ENCODE results near the gene RNF152. TPM values are rescaled to one million over a fixed set of nuclear protein-coding genes. Genes with fewer than 3 reads are reported as not detected.

The RNF152 gene
- total RNA-seq, 2 experiments from 2014 or later = 0.10 to 0.42 TPM

DNA sequence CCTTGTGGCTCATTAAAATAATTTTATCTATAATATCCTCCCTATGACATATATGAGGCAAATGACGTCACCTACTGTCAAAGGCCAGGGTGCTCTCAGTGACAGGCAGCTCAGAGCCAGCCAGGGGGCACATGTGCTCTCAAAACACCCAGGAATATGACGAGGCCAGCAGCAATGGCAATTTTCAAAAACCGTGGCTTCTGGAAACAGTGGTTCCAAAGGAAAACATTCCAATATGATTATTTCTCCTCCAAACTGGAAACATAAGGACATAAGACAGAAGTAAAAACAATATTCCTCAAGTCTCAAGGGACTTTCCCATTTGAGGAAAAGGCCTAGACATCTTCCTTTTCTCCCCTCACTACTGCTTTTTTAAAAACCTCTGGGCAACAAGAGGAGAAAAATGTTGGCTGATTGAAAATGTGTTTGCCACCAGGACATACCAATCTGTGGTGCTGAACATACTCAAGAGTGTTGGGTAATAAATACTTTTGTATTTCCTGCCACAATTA lies 40.8 kb downstream of the RNF152 start:
- Mint-ChIP-seq H3K4me1 (no peaks in the 10 kb centered on the region), H3K36me3 (no peaks in the 10 kb centered on the region), H3K4me3 (no peak overlapping the region), H3K27ac (no peak overlapping the region), H3K9me3 (no peaks in the 10 kb centered on the region), H3K27me3 (peaks cover 12% of the 10 kb centered on the region)
- no peak for DNase-seq

DNA sequence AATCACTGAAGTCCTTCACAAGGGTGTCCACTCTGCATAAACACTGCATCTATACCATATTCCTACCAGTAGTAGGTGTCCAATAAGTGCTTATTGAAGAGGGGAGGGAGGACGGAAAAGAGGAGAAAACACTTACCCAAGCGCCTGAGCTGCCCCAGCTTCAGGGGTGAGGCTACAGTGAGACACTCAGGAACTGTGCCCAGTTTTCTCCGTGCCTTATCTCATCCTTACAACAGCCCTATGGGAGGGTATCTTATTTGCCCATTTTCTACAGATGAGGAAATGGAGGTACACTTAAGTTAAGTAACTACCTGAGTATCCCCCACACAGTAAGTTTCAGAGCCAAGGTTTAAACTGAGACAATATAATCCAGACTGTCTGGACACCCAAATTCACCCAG lies 41.5 kb downstream of the RNF152 start:
- Mint-ChIP-seq H3K4me1 (no peaks in the 10 kb centered on the region), H3K27me3 (peaks cover 16% of the 10 kb centered on the region), H3K9me3 (no peaks in the 10 kb centered on the region), H3K36me3 (no peaks in the 10 kb centered on the region), H3K4me3 (no peak overlapping the region), H3K27ac (no peak overlapping the region)
- no peak for DNase-seq

DNA sequence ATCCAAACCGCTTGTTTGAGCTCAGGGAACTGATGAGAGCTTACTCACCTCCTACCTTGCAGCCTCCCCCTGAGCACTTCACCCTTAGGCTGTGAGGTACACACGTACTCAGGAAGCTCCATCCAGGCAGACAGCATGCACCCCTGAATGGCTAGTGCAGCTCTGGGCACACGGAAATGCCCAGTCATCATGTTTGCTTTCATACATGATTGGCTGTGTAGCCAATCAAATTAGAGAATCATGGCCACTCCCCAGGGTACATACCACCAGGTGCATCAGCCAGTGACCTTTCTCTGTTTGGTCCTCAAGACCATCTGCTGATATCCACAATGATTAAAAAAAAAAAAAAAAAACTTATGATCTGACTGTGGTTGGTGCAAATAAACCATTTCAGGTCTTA lies 42.1 kb downstream of the RNF152 start:
- Mint-ChIP-seq H3K4me1 (no peaks in the 10 kb centered on the region), H3K27ac (no peak overlapping the region), H3K36me3 (no peaks in the 10 kb centered on the region), H3K27me3 (peaks cover 21% of the 10 kb centered on the region), H3K9me3 (no peaks in the 10 kb centered on the region), H3K4me3 (no peak overlapping the region)
- DNase-seq = no peak

DNA sequence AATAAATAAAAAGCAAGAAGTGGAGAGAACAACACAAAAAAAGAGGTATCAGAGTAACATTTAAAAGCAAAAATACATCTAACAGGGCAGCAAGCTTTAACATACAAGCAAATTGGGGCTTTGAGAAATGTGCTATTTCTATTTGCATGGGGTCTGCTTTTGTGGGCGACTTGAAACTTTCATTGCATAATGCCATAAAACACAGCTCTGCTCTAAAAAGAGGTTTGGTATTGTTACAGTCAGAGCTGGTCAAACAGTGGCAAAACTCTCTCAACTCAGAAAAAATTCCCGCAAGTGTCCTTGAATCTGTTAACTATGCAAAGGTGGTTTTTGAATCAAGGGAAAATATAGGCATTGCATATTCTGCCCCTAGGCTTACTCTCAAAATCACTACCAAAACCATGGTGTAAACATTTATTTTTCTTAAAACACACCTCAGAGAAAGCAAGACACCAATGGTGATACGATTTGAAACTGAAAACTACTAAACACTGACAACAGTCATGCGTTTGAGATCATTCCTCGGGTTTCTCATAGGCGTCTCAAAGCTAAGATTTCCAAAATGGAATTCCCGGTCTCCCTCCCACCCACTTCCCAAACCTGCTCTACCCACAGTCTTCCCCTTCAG lies 45.5 kb downstream of the RNF152 start:
- Mint-ChIP-seq H3K9me3 (no peaks in the 10 kb centered on the region), H3K4me3 (no peak overlapping the region), H3K4me1 (no peaks in the 10 kb centered on the region), H3K27ac (no peak overlapping the region), H3K27me3 (peaks cover 28% of the 10 kb centered on the region), H3K36me3 (no peaks in the 10 kb centered on the region)
- no peak for DNase-seq

DNA sequence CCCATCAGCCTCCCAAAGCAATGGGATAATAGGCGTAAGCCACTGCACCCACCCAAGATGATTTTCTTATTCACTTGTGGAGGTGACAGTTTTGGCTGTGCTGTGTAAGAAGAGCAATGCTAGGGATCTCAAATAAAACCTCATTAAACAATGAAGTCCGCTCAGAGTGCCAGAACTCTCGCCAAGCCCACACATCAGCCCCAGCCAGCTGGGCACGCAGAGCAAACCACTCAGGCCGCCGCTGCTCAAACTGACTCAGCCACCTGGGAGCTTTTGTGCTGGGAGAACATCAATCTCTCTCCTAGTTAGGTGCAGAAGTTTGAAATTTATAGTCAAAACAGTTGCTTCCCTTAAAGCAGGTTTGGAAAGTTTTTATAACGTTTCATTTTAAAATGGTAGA lies 47.6 kb downstream of the RNF152 start:
- no peaks in the 10 kb centered on the region for H3K4me1 Mint-ChIP-seq
- H3K4me3 Mint-ChIP-seq = no peak overlapping the region
- no peaks in the 10 kb centered on the region for H3K36me3 Mint-ChIP-seq
- peaks cover 28% of the 10 kb centered on the region for H3K27me3 Mint-ChIP-seq
- no peak overlapping the region for H3K27ac Mint-ChIP-seq
- DNase-seq = no peak
- no peaks in the 10 kb centered on the region for H3K9me3 Mint-ChIP-seq

DNA sequence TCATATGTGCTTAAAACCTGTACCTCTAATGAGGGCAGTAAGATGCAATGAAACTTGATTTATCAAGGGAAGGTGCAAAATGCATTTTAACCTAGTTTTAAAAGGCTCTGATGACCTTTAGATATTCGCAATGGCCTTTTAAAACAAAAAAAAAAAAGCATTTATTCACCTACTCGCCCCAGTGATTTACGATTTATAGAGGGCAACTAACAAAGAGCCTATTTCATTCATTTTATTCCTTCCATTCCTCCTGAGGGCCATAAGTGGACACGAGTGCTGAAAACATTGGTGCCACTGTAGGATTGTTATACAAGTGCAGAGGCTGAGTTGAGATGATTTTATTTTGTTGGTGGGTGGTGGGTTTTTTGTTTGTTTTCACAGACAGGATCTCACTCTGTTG lies 48.1 kb downstream of the RNF152 start:
- Mint-ChIP-seq H3K36me3 (no peaks in the 10 kb centered on the region), H3K27me3 (peaks cover 28% of the 10 kb centered on the region), H3K27ac (no peak overlapping the region), H3K4me1 (no peaks in the 10 kb centered on the region), H3K4me3 (no peak overlapping the region), H3K9me3 (no peaks in the 10 kb centered on the region)
- no peak for DNase-seq

DNA sequence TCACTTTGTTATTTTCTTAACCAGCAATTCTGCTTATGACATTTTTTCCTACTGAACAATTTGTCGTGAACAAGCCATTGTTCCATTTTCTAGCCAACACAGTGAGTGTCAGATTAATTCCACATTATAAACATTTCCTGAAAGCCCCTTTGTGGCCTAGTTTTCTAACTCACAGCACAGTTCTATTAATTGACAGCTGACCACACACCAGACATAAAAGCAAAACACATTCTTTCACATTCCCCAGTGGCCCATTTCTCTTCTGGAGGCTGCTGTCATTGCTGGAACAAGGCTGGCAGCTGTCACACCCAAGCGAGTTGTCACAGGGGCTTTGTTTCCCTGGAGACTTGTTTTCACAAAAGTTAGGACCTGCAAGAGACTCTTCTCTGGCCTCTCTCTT lies 50.7 kb downstream of the RNF152 start:
- no peaks in the 10 kb centered on the region for H3K36me3 Mint-ChIP-seq
- H3K4me1 Mint-ChIP-seq = no peaks in the 10 kb centered on the region
- no peak for DNase-seq
- no peak overlapping the region for H3K4me3 Mint-ChIP-seq
- peaks cover 15% of the 10 kb centered on the region for H3K27me3 Mint-ChIP-seq
- no peaks in the 10 kb centered on the region for H3K9me3 Mint-ChIP-seq
- H3K27ac Mint-ChIP-seq = no peak overlapping the region

DNA sequence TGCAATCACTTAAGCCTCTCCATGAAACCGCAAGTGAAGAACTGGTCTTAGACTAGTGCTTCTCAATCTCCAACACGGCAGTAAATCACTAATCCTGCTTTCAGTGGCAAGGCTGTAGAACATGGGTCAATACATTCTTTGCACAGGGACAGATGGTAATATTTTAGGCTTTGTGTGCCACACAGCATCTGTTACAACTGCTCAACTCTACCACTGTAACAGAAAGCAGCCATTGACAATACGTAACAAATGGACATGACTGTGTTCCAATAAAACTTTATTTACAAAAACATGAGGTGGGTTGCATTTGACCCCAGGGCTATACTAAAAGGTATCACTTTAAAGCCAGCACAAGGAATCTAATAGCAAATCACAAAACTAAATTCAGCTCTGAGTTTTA lies 51.1 kb downstream of the RNF152 start:
- Mint-ChIP-seq H3K27me3 (peaks cover 15% of the 10 kb centered on the region), H3K4me1 (no peaks in the 10 kb centered on the region), H3K36me3 (no peaks in the 10 kb centered on the region), H3K4me3 (no peak overlapping the region), H3K9me3 (no peaks in the 10 kb centered on the region), H3K27ac (no peak overlapping the region)
- no peak for DNase-seq

DNA sequence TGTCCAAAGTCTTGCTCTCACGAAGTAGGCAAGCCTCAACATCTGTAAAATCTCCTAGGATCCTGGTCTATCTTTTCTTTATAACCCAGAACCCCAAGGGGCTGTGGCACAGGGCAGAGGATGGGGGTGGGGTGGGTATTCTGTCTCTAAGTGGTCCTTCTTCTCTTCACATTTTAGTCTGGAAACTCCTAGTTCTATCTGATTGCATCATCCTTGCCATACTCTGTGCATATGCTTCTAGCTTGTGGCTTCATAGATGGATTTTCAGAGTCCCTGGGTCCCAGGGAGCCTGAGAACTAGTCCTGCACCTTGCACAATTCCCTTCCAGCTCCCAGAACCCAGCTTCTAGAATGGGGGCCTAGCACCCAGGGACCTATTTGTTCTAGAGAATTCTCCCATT lies 52.5 kb downstream of the RNF152 start:
- Mint-ChIP-seq H3K4me3 (no peak overlapping the region), H3K27me3 (peaks cover 6% of the 10 kb centered on the region), H3K9me3 (no peaks in the 10 kb centered on the region), H3K27ac (no peak overlapping the region), H3K36me3 (no peaks in the 10 kb centered on the region), H3K4me1 (no peaks in the 10 kb centered on the region)
- DNase-seq = no peak

DNA sequence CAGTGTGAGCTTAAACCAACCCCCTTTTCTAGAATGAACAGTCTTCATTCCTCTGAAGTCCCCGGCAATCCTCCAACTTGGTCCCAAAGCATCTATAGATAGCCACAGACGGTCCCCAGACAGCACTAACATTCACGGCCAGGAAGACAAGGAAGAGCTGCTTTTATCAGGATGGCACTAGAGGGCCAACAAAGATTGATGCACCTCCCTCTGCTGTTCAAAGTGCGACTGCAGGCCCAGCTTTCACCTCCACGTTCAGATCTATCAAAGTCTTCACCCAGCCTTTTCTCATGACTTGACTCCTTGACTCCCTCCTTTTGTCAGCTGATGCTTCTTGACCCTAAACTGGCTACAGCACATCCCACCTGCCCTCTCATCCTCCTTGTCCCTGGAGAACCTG lies 54.3 kb downstream of the RNF152 start:
- Mint-ChIP-seq H3K27me3 (peaks cover 5% of the 10 kb centered on the region), H3K9me3 (no peaks in the 10 kb centered on the region), H3K27ac (no peak overlapping the region), H3K36me3 (no peaks in the 10 kb centered on the region), H3K4me1 (peaks cover 7% of the 10 kb centered on the region), H3K4me3 (no peak overlapping the region)
- DNase-seq = no peak

DNA sequence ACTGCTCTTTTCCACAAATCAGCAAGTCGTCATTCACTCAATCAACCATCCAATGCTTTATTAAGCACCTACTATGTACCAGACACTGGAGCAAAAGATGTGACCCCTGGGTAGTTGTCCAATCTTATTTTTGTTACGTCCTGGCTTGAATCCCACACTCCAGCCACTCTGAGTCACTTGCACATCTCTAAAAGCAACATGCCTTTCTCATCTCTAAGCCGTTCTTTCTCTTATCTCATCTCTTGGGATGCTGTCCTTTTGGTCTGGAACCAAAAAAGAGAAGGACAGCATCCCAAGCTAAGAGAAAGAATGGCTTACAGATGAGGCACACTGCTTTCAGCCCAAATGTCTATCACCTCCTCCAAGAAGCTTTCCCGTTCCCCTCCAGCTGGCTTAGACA lies 58.8 kb downstream of the RNF152 start:
- H3K27ac Mint-ChIP-seq = no peak overlapping the region
- H3K9me3 Mint-ChIP-seq = no peaks in the 10 kb centered on the region
- H3K4me3 Mint-ChIP-seq = no peak overlapping the region
- peaks cover 15% of the 10 kb centered on the region for H3K27me3 Mint-ChIP-seq
- H3K36me3 Mint-ChIP-seq = no peaks in the 10 kb centered on the region
- H3K4me1 Mint-ChIP-seq = peaks cover 16% of the 10 kb centered on the region
- no peak for DNase-seq

DNA sequence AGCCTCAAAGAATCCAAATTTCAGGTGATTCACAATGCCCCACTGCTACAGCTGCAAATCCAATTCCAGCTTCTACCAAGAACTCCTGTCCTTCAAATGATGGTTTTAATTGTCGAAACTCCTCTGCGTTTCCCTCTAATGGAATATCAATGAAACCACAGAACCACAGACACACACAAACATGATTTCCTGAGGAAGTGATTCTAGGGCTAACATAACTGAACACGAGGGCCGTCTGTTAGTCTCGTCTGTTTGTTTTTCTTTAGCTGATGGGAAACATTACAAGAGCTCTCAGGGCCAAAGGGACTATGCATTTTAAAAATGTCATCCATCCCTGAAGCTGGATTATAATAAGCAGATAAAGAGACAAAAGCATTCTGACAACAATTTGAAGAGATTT lies 59.4 kb downstream of the RNF152 start:
- H3K27ac Mint-ChIP-seq = no peak overlapping the region
- peaks cover 16% of the 10 kb centered on the region for H3K4me1 Mint-ChIP-seq
- H3K9me3 Mint-ChIP-seq = no peaks in the 10 kb centered on the region
- no peak for DNase-seq
- H3K4me3 Mint-ChIP-seq = no peak overlapping the region
- no peaks in the 10 kb centered on the region for H3K36me3 Mint-ChIP-seq
- peaks cover 15% of the 10 kb centered on the region for H3K27me3 Mint-ChIP-seq

DNA sequence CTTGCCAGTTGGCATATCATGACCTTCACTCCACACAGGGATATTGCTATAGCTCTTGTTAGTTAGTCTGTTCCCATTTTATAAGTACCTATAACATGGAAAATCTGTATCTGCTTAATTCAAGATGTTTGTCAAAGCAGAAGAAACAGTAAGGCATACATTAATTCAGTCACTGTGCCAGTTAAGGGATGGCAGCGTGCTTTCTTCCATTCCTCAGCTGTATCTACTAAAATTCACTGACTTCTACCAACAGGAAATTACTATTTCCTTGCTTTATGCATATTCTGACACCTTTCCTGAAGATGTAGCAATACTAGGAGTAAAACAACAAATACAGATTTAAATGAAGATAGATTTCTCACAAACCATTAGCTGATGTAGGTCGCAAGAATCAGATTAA lies 59.9 kb downstream of the RNF152 start:
- peaks cover 16% of the 10 kb centered on the region for H3K4me1 Mint-ChIP-seq
- peaks cover 15% of the 10 kb centered on the region for H3K27me3 Mint-ChIP-seq
- no peaks in the 10 kb centered on the region for H3K9me3 Mint-ChIP-seq
- no peaks in the 10 kb centered on the region for H3K36me3 Mint-ChIP-seq
- no peak overlapping the region for H3K27ac Mint-ChIP-seq
- H3K4me3 Mint-ChIP-seq = no peak overlapping the region
- DNase-seq = no peak

DNA sequence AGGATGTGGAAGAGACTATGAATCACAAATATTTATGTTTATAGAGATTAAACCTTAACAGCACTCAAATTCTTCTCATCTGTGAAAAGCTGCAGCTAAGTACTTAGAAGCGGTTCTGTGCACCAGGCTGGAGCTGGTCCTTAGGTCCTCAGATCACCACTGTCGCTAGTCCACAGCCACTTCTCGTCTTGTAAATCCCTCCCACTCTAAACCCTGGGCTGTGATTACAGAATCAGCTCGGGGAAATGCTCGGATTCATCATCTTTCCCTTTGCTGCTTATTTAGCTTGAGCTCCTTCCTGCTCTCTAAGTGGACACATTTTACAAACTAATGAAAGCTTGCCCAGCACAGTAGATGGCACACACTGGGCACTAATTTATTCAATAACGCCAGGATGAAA lies 61.7 kb downstream of the RNF152 start:
- H3K9me3 Mint-ChIP-seq = no peaks in the 10 kb centered on the region
- peaks cover 15% of the 10 kb centered on the region for H3K27me3 Mint-ChIP-seq
- DNase-seq = no peak
- peaks cover 16% of the 10 kb centered on the region for H3K4me1 Mint-ChIP-seq
- no peak overlapping the region for H3K27ac Mint-ChIP-seq
- no peaks in the 10 kb centered on the region for H3K36me3 Mint-ChIP-seq
- H3K4me3 Mint-ChIP-seq = no peak overlapping the region

DNA sequence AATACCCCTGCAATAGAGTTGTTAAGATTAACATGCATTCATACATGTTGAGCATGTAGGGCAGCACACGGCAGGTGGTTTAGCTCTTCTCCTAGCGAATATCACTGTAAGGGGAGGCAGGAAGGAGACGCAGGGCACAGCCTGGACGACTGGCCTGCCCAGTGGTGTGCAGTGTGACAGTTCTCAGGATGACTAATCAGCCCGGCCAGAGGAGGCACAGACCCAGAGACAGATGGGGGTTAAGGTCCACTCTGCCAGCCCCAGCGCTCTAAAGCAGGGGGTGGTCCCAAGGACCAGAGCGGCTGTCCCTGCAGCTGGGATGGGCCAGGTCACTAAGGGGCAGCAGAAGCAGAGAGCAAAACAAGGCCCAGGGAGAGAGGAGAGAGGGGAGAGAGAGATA lies 63.7 kb downstream of the RNF152 start:
- Mint-ChIP-seq H3K27me3 (peaks cover 10% of the 10 kb centered on the region), H3K9me3 (no peaks in the 10 kb centered on the region), H3K4me3 (no peak overlapping the region), H3K27ac (no peak overlapping the region), H3K36me3 (no peaks in the 10 kb centered on the region), H3K4me1 (peaks cover 14% of the 10 kb centered on the region)
- DNase-seq = no peak

DNA sequence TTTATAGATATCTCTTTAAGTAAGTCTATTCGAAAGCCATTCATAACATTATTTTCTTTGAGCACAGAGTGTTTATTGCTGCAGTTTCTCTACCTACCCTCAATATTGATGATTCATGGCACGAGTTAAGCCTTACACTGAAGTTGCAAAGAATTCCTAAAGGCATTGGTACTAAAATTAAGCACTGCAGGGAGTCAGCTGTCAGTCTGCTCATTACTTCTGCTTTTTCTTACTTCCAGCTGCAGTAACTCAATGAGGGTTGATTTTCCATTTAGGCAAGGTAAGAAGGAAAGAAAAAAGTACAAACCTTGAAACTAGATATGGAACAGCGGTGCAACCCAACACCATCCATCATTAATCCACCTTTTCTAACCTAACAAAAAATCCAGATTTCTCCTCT lies 65.2 kb downstream of the RNF152 start:
- Mint-ChIP-seq H3K4me1 (no peaks in the 10 kb centered on the region), H3K27ac (no peak overlapping the region), H3K36me3 (no peaks in the 10 kb centered on the region), H3K4me3 (no peak overlapping the region), H3K27me3 (peaks cover 10% of the 10 kb centered on the region), H3K9me3 (no peaks in the 10 kb centered on the region)
- no peak for DNase-seq

Measured in activated naive CD8-positive, alpha-beta T cell treated with anti-CD3 and anti-CD28 coated beads for 36 hours (primary cell).